Islet of Langerhans (tissue), 1 donor: ENCODE results near the gene ZDHHC1.

Experiments used
- FAIRE-seq: peaks from one replicate; lab custom pipeline; 2011; peaks lifted over from hg19 to GRCh38; lab: Jason Lieb, UNC

The ZDHHC1 gene

GRCh38 chr16:67409631-67410030 is 6.6 kb downstream of the ZDHHC1 start:
- FAIRE-seq: no peak

- no peak for FAIRE-seq
Measured at GRCh38 chr16:67407788-67408452, 8.4 kb downstream of the ZDHHC1 start.

- no peak for FAIRE-seq
Measured at GRCh38 chr16:67407176-67407787, 9.0 kb downstream of the ZDHHC1 start.

- no peak for FAIRE-seq
Measured at GRCh38 chr16:67406111-67406971, 9.9 kb downstream of the ZDHHC1 start.

GRCh38 chr16:67405336-67405735 is 10.9 kb downstream of the ZDHHC1 start:
- no peak for FAIRE-seq

- FAIRE-seq: no peak
Measured at GRCh38 chr16:67404740-67405226, 11.5 kb downstream of the ZDHHC1 start.

GRCh38 chr16:67403976-67404555 is 12.2 kb downstream of the ZDHHC1 start:
- no peak for FAIRE-seq

- FAIRE-seq: no peak
Measured at GRCh38 chr16:67400901-67401300, 15.4 kb downstream of the ZDHHC1 start.

- FAIRE-seq: no peak
Measured at GRCh38 chr16:67399749-67400704, 16.2 kb downstream of the ZDHHC1 start.

GRCh38 chr16:67399218-67399733 is 17.0 kb downstream of the ZDHHC1 start:
- no peak for FAIRE-seq

- no peak for FAIRE-seq
Measured at GRCh38 chr16:67398546-67399217, 17.6 kb downstream of the ZDHHC1 start.

GRCh38 chr16:67397812-67398545 is 18.3 kb downstream of the ZDHHC1 start:
- no peak for FAIRE-seq

- no peak for FAIRE-seq
Measured at GRCh38 chr16:67397036-67397801, 19.1 kb downstream of the ZDHHC1 start.

GRCh38 chr16:67396159-67397035 is 19.9 kb downstream of the ZDHHC1 start:
- peak; percentile 27 for FAIRE-seq

- no peak for FAIRE-seq
Measured at GRCh38 chr16:67395458-67396158, 20.7 kb downstream of the ZDHHC1 start.

- FAIRE-seq: no peak
Measured at GRCh38 chr16:67395105-67395457, 21.2 kb downstream of the ZDHHC1 start.
